Measurements from ENCODE around the gene PSMD3. TPM values are rescaled to one million over a fixed set of nuclear protein-coding genes. Genes with fewer than 3 reads are reported as not detected.
A peak's percentile ranks its signal among the peaks of the same experiment; 100 is the strongest.

The PSMD3 gene
- total and polyA plus RNA-seq, 2 of the 4 experiments (the other 2 are of a cell fraction): 123 to 155 TPM

DNA sequence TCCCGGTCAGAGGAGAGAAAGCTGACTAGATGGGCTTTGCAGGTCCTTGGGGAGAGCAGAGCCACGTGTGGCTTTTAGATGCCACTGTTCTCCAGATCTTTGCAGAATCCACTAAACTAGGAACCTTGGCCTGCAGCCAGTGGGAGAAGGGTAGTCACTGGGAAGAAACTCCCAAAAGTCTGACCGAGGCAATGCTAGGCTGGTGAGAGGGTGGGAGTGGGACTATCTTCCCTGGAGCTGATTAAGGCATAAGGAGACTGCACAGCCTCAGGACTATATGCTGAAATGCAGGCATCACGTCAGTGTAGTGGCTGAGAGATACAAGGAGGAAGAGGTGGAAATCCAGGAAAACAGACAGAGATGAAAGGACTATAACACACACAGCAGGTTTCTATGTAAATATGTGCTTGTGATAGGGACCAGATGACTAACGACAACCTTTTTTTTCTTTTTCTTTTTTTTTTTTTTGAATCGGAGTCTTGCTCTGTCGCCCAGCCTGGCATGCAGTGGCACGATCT lies 20.0 kb upstream of the PSMD3 start:
- Histone ChIP-seq H3K56ac (ENCODE audit: extremely low read depth, insufficient read depth, low read length) (no peak overlapping the region), H2BK120ac (ENCODE audit: low read depth, low read length) (no peak overlapping the region), H4K91ac (ENCODE audit: insufficient read depth, low read depth, low read length) (no peak overlapping the region), H3K9me3 (ENCODE audit: control insufficient read depth, insufficient read depth, low read length) (no peaks in the 10 kb centered on the region), H2BK15ac (ENCODE audit: low read depth, low read length) (no peak overlapping the region), H3K4me2 (ENCODE audit: low read depth, low read length) (no peak overlapping the region), H3K9ac (ENCODE audit: low read depth, low read length) (no peak overlapping the region), H4K8ac (ENCODE audit: low read depth in 2 of 2, low read length in 2 of 2) (no peak overlapping the region), H2AK9ac (replicated peaks; ENCODE audit: low read depth, low read length, poor library complexity) (peak overlapping the region; percentile 50), H2BK5ac (ENCODE audit: low read depth, low read length, poor library complexity, severe bottlenecking) (no peak overlapping the region), H3K4me1 (ENCODE audit: control insufficient read depth, insufficient read depth, low read length) (no peaks in the 10 kb centered on the region), H2BK20ac (ENCODE audit: low read depth, low read length) (no peak overlapping the region), H4K20me1 (ENCODE audit: insufficient read depth, low read length) (no peaks in the 10 kb centered on the region), H3K23ac (ENCODE audit: low read depth, low read length) (peak overlapping the region; percentile 7; the same call in 1 of the 2 replicates), H2AK5ac (ENCODE audit: low read depth, low read length) (no peak overlapping the region), H3K4me3 (ENCODE audit: insufficient read depth, low read depth, low read length) (no peak overlapping the region), H3K14ac (replicated peaks; ENCODE audit: low read depth, low read length) (no peak overlapping the region), H3K27ac (ENCODE audit: insufficient read depth, low read length) (no peak overlapping the region), H3K36me3 (ENCODE audit: control insufficient read depth, insufficient read depth, low read length) (no peaks in the 10 kb centered on the region), H3K9me1 (ENCODE audit: insufficient read depth, low read length) (no peaks in the 10 kb centered on the region), H3K79me1 (ENCODE audit: low read depth in 1 of 2, low read length in 2 of 2) (no peaks in the 10 kb centered on the region), H3K27me3 (ENCODE audit: control insufficient read depth, insufficient read depth, low read length) (peaks cover 15% of the 10 kb centered on the region), H4K5ac (ENCODE audit: low read depth, low read length) (no peak overlapping the region), H2AFZ (replicated peaks; ENCODE audit: low read length, poor library complexity) (no peak overlapping the region), H3K4ac (ENCODE audit: low read depth, low read length) (no peak overlapping the region), H3K18ac (ENCODE audit: low read depth, low read length) (no peak overlapping the region)
- 0% methylated on average over 2 of the region's 8 CpGs; no CpG with 5 or more reads in 1 of the 2 experiments for WGBS, 2 experiments (ENCODE audit: extremely low coverage in 2 of 2, insufficient read length in 1 of 2)
- in situ Hi-C loops (cut with MboI; ENCODE audit: low sequenced_read_pairs): no loop called here
- TF ChIP-seq USF2 (IDR thresholded peaks at IDR 0.05; ENCODE audit: low read depth, low read length): no peak
- TF ChIP-seq CHD1 (IDR thresholded peaks at IDR 0.05; ENCODE audit: low read depth, low read length): no peak
- no peak for TF ChIP-seq MAFK (IDR thresholded peaks at IDR 0.05; ENCODE audit: low read depth, low read length)
- no peak for TF ChIP-seq FOS (IDR thresholded peaks at IDR 0.05; ENCODE audit: low read depth, low read length)
- DNase-seq: no peak
- BruUV-seq (replicated peaks): no TSS peak
- intact Hi-C loops (cut with micrococcal nuclease): no loop called here
- no peak for ATAC-seq (ENCODE audit: low read depth)
- dilution Hi-C loops (cut with HindIII; ENCODE audit: low sequenced_read_pairs, unreplicated experiment): no loop called here
- POLR2A ChIA-PET (ENCODE audit: unreplicated experiment): no interaction called here
- CTCF ChIA-PET: interaction anchor here (3.9 kb wide), 1 partner anchor 19 kb away, joined by 23 read pairs; the partner anchor contains the start of gene PSMD3
